ENCODE results near the gene SQSTM1.

The SQSTM1 gene

GRCh38 chr5:179795049-179795862, 25.4 kb upstream of the SQSTM1 start:
- no peak for DNase-seq (ENCODE audit: low spot score)

GRCh38 chr5:179795863-179796833, 24.6 kb upstream of the SQSTM1 start:
- peak; percentile 77 for DNase-seq (ENCODE audit: low spot score)

GRCh38 chr5:179796877-179797608, 23.7 kb upstream of the SQSTM1 start:
- DNase-seq (ENCODE audit: low spot score) = no peak

GRCh38 chr5:179797741-179798140, 23.0 kb upstream of the SQSTM1 start:
- DNase-seq (ENCODE audit: low spot score) = no peak

DNA sequence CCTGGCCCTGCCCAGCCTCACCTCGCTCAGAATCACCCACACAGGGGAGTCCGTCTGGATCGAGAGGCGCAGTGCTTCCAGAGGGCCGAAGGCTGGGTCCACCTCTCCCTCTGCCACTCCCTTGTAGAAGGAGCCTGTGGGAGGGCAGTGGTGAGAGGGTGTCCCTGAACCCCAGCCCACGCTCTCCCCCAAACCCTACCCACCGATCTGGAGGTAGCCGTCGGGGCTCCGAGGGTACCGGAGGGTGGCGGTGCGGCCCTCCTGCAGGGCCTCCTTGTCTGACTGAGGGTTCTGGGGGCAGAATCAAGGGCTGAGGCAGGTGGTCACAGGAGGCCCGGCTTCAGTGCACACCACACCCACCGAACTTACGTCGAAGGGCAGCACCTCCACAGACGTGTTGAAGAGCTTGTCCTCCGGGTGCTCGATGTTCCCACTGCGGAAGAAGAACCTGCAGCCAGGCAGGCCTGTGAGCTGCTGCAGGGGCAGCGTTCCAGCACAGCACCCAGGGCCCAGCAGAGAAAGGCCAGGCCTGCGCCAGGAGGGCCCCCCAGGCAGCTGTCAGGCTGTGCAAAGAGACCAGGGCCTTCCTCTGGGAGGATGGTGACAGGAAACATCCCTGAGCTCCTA, 22.4 kb upstream of the SQSTM1 start:
- DNase-seq (ENCODE audit: low spot score) = no peak

- DNase-seq (ENCODE audit: low spot score) = no peak
These were observed 21.7 kb upstream of the SQSTM1 start for GRCh38 chr5:179798771-179799643.

- DNase-seq (ENCODE audit: low spot score) = no peak
These were observed 21.1 kb upstream of the SQSTM1 start for GRCh38 chr5:179799644-179799973.

- no peak for DNase-seq (ENCODE audit: low spot score)
These were observed 20.5 kb upstream of the SQSTM1 start for GRCh38 chr5:179800071-179800695.

DNA sequence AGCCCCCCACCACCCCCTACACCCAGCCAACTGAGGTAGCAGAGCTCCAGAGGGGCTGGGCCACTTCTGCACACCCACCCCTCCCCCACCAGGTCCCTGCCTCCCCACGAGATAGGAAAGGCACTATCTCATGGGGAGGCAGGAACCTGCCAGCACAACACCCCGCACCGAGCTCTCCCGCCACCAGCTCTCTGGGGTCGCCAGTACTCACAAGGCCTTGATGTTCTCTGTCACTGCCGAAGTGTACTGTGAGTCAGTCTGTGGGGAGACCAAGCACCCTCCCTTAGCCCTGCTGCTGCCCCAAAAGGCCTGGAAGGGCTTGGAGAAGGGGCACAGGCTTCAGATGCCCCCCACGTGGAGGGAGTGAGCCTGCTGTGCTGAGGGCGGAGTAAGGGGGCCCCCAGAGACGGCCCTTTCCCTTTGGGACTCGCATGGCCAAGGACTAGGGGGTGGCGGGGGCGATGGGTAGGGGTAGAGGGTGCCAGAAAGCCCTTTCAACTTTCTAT, 20.0 kb upstream of the SQSTM1 start:
- no peak for DNase-seq (ENCODE audit: low spot score)

DNA sequence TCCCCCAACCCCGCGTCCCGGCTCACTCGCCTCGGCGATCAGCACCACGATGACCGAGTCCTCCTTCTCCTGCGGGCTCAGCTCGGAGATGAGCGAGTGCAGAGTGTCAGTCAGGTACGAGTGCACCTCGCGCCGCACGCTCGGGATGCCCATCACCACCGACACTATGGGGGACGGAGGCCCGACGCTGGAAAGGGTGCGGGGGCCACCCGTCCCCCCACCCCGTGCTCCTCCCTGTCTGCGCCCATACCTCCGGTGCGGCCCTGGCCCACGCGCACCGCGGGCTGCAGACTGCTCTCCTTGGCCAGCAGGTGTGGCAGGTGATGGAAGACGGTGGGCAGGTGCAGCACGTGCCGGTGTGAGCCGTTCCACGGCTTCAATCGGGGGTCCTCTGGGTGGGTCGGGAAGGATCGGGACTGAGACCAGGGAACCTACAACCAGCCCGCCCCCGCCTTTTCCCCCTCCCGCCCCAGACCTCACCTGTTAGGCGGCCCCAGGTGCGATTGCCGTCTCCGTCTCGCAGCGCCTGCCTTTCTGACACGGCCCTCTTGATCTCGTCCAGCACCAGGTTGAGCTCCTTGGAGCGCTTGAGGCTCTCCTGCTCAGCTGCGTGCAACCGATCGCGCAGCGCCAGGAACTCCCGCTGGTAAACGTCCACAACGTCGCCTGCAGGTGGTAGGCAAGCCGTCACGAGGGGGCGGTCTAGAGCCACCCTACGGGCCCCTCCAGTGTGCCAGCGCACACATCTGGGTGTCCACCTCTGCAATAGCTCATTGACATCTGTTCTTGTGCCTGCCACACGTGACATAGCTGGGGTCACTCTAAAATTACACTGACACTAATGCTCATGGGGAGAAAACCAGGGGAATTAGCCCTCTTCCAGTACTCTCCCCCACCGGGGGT, 19.1 kb upstream of the SQSTM1 start:
- DNase-seq (ENCODE audit: low spot score) = peak; percentile 82

GRCh38 chr5:179802207-179802883, 18.4 kb upstream of the SQSTM1 start:
- no peak for DNase-seq (ENCODE audit: low spot score)

- DNase-seq (ENCODE audit: low spot score) = no peak
These were observed 17.6 kb upstream of the SQSTM1 start for GRCh38 chr5:179802950-179803562.

DNA sequence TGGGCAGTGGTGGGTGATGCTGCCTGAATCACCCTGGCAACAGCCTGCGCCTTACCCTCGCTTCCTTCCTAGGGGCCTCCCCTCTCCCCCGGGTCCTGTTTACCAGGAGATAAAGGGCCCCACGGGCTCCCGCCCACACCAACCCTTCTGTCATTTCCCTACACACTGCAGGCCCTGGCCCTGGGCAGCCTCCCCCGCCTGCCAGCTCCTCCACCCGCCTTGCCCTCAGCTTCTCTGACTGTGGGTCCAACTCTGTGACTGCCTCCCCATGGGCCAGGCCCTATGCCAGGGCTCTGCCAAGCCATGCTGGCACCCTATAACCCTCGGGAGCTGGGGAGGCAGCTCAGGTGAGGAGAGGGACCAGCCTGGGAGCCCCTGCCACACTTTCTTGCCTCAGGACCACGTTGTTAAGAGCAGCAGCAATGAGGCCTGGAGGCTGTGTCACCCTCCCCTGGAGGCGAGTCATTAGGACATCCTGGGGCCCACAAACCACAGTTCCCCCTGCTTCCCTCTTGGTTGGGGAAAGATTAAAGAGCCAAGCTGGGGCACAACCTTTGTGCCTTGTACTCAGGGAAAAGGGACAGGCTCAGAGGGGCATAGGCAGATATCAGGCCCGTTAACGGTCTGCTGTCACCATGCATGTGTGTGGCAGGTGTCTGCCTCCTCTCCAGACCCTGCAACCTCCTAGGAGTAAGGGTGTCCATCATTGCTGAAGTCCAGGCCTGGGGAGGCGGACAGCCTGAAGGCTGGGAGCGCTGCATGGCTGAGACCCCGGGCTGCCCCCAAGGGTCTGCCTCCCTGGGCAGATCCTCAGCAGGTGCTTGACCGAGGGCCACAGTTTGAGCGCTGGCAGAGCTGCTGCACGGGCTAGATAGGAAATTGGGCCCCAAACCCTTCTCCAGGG, 16.8 kb upstream of the SQSTM1 start:
- DNase-seq (ENCODE audit: low spot score) = no peak

GRCh38 chr5:179804555-179804947, 16.2 kb upstream of the SQSTM1 start:
- DNase-seq (ENCODE audit: low spot score) = no peak

GRCh38 chr5:179805070-179805528, 15.6 kb upstream of the SQSTM1 start:
- no peak for DNase-seq (ENCODE audit: low spot score)

DNA sequence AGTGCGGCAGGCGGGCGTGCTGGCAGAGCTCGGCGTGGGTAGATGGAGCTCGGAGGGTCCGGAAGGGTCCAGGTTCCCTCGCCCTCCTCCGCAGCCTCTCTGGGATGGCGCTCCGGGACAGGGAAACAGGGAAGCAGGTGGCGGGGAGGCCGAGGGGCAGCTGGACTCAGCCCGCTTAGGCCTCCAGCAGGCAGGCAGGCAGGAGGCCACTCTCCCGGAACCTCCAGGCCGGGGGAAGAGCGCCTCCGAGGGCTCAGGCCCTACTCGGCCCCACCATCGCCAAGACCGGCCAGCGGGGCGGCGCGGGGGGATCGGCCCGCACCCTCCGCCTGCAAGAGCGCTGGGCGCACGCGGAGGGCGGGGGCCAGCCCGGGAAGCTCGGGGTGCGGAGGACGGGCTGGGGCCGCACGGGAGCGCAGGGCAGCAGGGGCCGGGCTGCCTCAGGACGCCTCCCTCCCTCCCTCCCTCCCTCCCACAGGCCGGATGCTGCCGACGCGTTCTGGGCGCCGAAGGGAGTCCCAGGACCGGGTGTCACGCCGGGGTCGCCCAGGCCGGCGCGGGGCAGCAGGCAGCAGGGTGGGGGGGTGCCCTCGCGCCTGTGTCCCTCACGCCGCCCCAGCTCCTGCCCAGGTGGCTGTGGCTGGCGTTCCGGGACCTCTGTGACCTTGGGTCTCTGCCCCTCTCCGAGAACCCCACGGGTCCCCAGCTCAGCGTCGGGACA, 15.0 kb upstream of the SQSTM1 start:
- peak; percentile 65 for DNase-seq (ENCODE audit: low spot score)

Data from germinal center (tissue), 1 donor.